ENCODE measurements around the gene HOXA13. TPM values are rescaled to one million over a fixed set of nuclear protein-coding genes. Genes with fewer than 3 reads are reported as not detected.
A peak's percentile ranks its signal among the peaks of the same experiment; 100 is the strongest.

The HOXA13 gene
- polyA plus RNA-seq, 1 donor from 2014 or later: not detected

DNA sequence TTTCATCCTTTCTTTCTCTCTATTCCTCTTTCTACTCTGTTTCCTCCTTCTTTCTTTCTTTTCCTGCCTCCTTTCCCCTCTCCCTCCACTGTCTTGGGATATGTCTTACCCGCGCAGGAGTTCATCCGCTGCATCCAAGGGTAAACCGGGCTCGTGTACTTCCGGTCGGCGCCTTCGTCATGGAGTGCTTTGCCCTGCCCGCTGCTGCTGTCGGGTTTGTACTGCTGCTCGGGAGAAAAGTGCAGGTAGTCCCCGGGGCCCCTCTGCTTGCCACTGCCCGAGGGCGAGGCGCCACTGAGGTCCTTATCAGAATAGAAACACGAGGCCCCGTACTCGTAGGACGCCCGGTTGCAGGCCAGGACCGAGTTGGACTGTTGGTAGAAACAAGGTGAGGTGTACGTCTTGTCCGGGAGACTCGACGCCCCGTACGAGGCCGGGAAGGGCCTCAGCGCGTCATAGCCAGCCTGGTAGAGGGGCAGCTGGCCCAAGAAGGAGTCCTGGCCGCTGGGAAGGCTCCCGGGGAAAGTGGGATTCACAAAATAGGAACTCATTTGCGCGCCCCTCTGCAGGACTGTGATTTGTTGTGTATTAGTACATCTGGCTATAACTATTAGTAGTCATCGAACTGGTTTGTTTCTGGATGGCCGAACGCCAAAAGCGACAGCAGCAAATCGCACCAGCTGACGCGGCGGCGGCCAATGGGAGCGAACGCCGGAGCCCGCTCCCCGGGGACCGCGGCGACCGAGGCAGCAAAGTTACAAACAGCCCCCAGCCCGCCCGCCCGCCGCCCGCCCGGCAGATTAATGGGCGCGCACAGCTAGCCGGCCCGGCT is 52.5 kb downstream of the HOXA13 start, which contains the start of gene HOXA6:
TSS of gene HOXA6 (minus strand) at position 576 of the 832 bp plus-strand sequence. CDS start at position 551, 25 bp downstream.
- Mint-ChIP-seq H3K27me3 (peaks cover 60% of the 10 kb centered on the region), H3K27ac (peak within 1 kb of the TSS; percentile 83 to 98 (median 91)), H3K4me1 (peaks cover 16 to 23% (median 20%) of the 10 kb centered on the region in 3 donors), H3K9me3 (no peaks in the 10 kb centered on the region), H3K36me3 (no peaks in the 10 kb centered on the region), H3K4me3 (peak within 1 kb of the TSS; percentile 78 to 90 (median 88))

DNA sequence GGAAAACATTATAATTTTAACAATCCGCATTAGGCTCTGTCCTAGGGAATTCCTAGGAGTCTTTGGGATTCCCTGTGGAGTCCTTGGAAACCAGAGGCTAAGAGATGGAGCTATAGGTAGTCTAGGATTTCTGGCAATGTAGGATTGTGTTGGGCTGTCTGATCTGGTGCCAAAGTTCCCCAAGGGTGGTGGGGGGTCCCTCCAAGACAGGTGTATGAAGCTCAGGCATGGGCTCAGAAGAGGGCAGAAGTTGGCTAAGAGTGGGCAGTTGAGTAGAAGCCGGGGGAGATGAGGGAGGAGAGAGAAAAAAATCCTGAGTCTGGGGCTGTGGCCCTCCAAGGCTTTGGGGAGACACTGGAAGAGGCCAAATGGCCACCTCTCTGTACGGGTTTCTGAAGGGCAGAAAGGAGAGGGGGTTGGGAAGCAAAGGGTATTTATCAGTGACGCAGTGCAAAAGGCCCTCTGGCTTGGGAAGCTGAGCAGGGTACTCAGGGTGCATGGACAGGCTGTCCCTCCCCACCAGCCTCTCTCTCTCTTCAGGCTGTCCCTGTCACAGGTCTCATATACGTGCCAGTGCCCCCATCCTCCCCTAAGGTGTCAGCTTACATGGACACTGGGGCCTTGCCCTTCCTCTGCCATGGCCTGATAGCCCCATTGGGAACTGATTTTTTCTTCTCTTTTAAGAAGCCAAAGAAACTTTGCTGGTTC is 53.2 kb downstream of the HOXA13 start:
- Mint-ChIP-seq H3K27ac (peak overlapping the region in 2 of 3 donors; percentile 59 to 98), H3K27me3 (peaks cover 52% of the 10 kb centered on the region), H3K9me3 (no peaks in the 10 kb centered on the region), H3K36me3 (no peaks in the 10 kb centered on the region), H3K4me3 (peak overlapping the region in 2 of 4 donors; percentile 43 to 89), H3K4me1 (peaks cover 15 to 21% (median 19%) of the 10 kb centered on the region in 3 donors)

DNA sequence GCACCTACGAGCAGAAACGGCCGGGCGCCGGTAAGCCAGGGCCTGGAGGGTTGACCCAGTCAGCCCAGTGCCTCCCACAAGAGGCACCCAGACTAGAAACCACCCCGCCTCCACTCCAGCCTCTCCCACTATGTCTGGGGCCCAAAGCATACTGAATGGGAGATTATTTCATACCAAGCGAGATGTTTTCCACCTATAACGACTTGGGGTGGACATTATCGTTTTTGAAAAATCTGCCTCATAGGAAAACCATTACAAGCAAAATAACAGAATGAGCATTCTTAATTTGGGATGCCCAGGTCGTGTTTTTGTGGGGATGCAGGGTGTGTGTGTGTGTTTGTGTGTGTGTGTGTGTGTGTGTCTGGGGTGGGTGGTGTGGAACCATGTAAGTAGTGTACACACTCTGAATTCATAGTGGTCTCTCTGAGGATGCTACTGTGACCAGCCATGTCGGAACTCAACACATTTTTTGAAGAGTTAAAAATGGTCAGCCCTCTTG is 53.9 kb downstream of the HOXA13 start:
- Mint-ChIP-seq H3K27ac (peak overlapping the region in 2 of 3 donors; percentile 78 to 98), H3K27me3 (peaks cover 45% of the 10 kb centered on the region), H3K4me1 (peaks cover 8 to 14% (median 13%) of the 10 kb centered on the region in 3 donors), H3K36me3 (no peaks in the 10 kb centered on the region), H3K4me3 (peak overlapping the region in 1 of 4 donors; percentile 89), H3K9me3 (no peaks in the 10 kb centered on the region)

- no peaks in the 10 kb centered on the region for H3K36me3 Mint-ChIP-seq
- H3K9me3 Mint-ChIP-seq: no peaks in the 10 kb centered on the region
- no peak overlapping the region for H3K4me3 Mint-ChIP-seq
- peaks cover 7 to 12% (median 9%) of the 10 kb centered on the region in 3 donors for H3K4me1 Mint-ChIP-seq
- peaks cover 42% of the 10 kb centered on the region for H3K27me3 Mint-ChIP-seq
- peak overlapping the region in 2 of 3 donors; percentile 78 to 98 for H3K27ac Mint-ChIP-seq
These were observed 54.6 kb downstream of the HOXA13 start for GRCh38 chr7:27145165-27145913.

GRCh38 chr7:27144781-27145164 is 55.1 kb downstream of the HOXA13 start:
- H3K27me3 Mint-ChIP-seq: peaks cover 40% of the 10 kb centered on the region
- peak overlapping the region in 1 of 4 donors; percentile 25 for H3K4me3 Mint-ChIP-seq
- no peaks in the 10 kb centered on the region for H3K36me3 Mint-ChIP-seq
- H3K9me3 Mint-ChIP-seq: no peaks in the 10 kb centered on the region
- peak overlapping the region in 2 of 3 donors; percentile 48 to 78 for H3K27ac Mint-ChIP-seq
- H3K4me1 Mint-ChIP-seq: peaks cover 7 to 12% (median 9%) of the 10 kb centered on the region in 3 donors

Other genes starting within 250 kb of the HOXA13 start
- gene HOXA1, start 104.1 kb downstream of the HOXA13 start, polyA plus RNA-seq: 0.24 TPM
- gene HOXA2, start 97.4 kb downstream of the HOXA13 start, polyA plus RNA-seq: not detected
- gene HOXA4, start 69.3 kb downstream of the HOXA13 start, polyA plus RNA-seq: not detected
- gene HOXA5, start 56.4 kb downstream of the HOXA13 start, polyA plus RNA-seq: not detected
- gene HOXA6, start 52.3 kb downstream of the HOXA13 start, polyA plus RNA-seq: 0.39 TPM
- gene HOXA3, start 47.5 kb downstream of the HOXA13 start, polyA plus RNA-seq: not detected
- 1.0 TPM for gene HOXA7, start 43.4 kb downstream of the HOXA13 start, polyA plus RNA-seq
- 0.20 TPM for gene HOXA9, start 34.6 kb downstream of the HOXA13 start, polyA plus RNA-seq
- 0.70 TPM for gene HOXA10, start 25.8 kb downstream of the HOXA13 start, polyA plus RNA-seq
- not detected for gene HOXA11, start 14.9 kb downstream of the HOXA13 start, polyA plus RNA-seq
- gene EVX1, start 42.7 kb upstream of the HOXA13 start, polyA plus RNA-seq: not detected